NB4 (cell line): ENCODE results near the gene MYO1B.

Experiments
- DNase-seq: peaks from one replicate; pipeline ENCODE4 v3.0.0; 2010; ENCODE audit warnings: low read depth
- H3K4me3 ChIP-seq: one replicate; pipeline ENCODE4 v1.5.1; 2011; ENCODE audit warnings: mild to moderate bottlenecking, low read depth, low read length, moderate library complexity
- MAX ChIP-seq: IDR thresholded peaks from 2 replicates; pipeline ENCODE4 v1.6.1; 2011; ENCODE audit warnings: low read depth, low read length
- MYC ChIP-seq: IDR thresholded peaks from 2 replicates; pipeline ENCODE4 v1.6.1; 2011; ENCODE audit warnings: low read depth, low read length
- POLR2A ChIP-seq: IDR thresholded peaks from 2 replicates; pipeline ENCODE4 v1.6.1; 2011; ENCODE audit warnings: mild to moderate bottlenecking; ENCODE audit not compliant: insufficient read length; ENCODE audit errors: extremely low read depth
- TF ChIP-seq, protein P1 (sequence below): IDR thresholded peaks from one replicate; pipeline ENCODE4 v1.5.1; 2012; ENCODE audit warnings: low read depth, low read length

MYO1B gene

GRCh38 chr2:191374939-191375338 lies 129.7 kb downstream of the MYO1B start:
- TF ChIP-seq MAX (no peak), POLR2A (no peak), MYC (no peak)
- TF ChIP-seq, protein P1, sequence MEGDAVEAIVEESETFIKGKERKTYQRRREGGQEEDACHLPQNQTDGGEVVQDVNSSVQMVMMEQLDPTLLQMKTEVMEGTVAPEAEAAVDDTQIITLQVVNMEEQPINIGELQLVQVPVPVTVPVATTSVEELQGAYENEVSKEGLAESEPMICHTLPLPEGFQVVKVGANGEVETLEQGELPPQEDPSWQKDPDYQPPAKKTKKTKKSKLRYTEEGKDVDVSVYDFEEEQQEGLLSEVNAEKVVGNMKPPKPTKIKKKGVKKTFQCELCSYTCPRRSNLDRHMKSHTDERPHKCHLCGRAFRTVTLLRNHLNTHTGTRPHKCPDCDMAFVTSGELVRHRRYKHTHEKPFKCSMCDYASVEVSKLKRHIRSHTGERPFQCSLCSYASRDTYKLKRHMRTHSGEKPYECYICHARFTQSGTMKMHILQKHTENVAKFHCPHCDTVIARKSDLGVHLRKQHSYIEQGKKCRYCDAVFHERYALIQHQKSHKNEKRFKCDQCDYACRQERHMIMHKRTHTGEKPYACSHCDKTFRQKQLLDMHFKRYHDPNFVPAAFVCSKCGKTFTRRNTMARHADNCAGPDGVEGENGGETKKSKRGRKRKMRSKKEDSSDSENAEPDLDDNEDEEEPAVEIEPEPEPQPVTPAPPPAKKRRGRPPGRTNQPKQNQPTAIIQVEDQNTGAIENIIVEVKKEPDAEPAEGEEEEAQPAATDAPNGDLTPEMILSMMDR, result no peak
- H3K4me3 ChIP-seq, result no peak overlapping the region
- no peak for DNase-seq

DNA sequence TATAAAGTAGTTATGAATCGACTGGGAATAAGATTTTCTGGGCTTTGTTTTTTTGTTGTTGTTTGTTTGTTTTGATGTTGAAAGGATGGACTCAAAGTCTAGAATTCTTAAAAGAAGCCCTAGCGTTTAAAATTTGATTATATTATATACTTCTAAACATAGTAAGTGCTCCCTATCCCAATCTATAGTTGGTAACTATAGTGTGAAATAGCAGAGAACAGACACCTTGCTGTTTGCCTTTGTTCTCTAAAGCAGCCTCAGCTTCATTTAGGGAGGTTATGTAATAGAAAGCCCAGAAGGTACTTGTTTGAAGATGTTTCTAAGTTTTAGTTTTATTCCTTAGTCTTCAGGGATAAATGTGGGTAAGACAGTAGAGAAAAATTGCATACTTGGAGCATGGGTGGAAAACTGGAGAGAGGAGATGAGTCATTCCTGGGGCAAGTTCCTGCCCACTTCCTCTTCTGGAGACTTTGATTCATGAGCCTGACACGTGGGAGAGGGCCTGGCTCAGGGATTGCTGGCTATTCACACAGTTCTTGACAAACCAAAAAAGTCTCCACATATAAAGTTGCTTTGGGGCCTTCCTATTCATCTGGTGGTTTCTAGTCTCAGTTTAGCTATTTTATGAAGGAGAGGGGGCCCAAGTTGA lies 131.9 kb downstream of the MYO1B start:
- peak; percentile 90 for DNase-seq
- TF ChIP-seq POLR2A (no peak), MAX (peak; percentile 93), MYC (peak; percentile 93)
- no peak overlapping the region for H3K4me3 ChIP-seq

DNA sequence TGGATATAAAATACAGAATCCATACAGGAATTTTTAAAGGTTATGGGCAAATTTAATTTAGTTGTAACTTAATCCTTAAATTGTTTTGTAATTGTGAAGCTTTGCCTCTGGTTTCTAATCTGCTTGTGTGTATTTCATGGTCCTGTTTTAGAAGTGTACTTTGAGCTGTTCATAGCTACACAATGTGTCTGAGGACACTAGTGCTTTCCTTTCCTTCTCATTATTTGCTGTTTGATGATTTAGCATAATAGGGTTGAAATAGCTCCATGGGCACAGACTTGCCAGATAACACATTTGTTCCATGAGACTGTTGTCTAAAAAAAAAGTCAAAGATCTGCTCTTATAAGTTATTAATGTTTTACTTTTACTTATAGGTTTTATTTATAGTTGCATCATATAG lies 134.2 kb downstream of the MYO1B start:
- H3K4me3 ChIP-seq, result no peak overlapping the region
- TF ChIP-seq MAX, result no peak
- TF ChIP-seq, protein P1, result no peak
- no peak for TF ChIP-seq MYC
- TF ChIP-seq POLR2A, result no peak
- DNase-seq, result no peak

DNA sequence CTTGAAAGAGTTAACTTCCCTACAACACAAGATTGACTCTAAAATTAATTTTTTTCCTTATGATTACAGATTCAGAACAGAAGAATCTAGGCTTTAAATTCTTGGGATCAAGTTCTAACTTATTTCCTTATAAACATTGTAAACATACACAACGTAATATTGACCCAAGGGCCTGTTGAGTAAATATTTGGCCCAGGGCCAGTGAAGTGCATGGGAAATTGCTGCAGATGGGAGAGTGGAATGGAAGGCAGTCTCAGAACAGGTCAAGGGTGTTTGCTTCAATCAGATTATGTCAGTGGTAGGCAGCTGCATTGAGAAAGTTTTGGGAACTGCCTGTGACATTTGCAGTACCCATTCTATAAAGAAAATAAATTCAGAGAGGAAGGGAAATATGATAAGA lies 137.6 kb downstream of the MYO1B start:
- no peak for DNase-seq
- TF ChIP-seq POLR2A (no peak), MAX (no peak), MYC (no peak)
- TF ChIP-seq, protein P1, result no peak
- no peak overlapping the region for H3K4me3 ChIP-seq

DNA sequence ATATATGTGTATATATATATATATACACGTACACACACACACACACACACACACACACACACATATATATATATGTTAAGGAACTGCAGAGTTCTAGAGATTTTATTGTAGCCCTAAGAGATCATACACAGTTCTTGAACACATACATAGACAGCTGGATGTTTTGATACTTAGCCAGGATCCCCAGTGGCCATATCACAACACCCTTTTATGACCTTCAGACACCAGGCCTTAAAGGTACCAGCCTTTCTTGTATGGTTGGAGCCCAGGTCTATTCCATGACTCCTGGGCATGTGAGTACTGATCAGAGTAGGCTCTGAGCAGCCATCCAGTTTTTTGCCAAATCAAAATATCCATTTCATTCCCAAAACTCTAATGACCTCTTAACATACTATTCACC lies 138.3 kb downstream of the MYO1B start:
- H3K4me3 ChIP-seq, result no peak overlapping the region
- no peak for DNase-seq
- TF ChIP-seq, protein P1, result no peak
- TF ChIP-seq POLR2A, result no peak
- TF ChIP-seq MAX, result no peak
- no peak for TF ChIP-seq MYC

DNA sequence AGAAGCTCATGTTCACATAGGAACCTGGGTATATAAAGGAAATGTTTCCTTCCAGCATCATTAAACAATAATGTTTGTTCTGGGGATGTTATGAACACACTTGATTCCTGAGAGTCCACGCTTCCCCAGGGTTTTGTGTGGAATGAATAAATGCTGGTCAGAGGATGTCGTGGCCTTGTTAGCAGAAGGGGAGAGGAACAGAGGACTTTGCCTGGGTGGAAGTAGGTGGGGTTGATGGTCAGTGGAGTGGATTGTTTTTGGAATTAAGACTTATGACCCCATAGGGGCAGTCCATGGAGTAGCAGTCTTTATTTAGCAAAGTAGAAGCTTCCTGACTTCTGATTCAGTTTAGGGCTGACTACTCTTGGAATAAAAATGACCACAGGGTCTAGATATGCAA lies 139.6 kb downstream of the MYO1B start:
- TF ChIP-seq POLR2A (no peak), MAX (no peak), MYC (no peak)
- TF ChIP-seq, protein P1, result no peak
- H3K4me3 ChIP-seq, result no peak overlapping the region
- DNase-seq, result no peak
